ENCODE results near the gene RER1. TPM values are rescaled to one million over a fixed set of nuclear protein-coding genes. Genes with fewer than 3 reads are reported as not detected.

RER1 gene
- total RNA-seq, 1 donor from 2014 or later: 81.9 TPM

- peak; percentile 67 for DNase-seq (ENCODE audit: low spot score)
- intact Hi-C loops (cut with DNase I): no loop called here
These were observed 38.6 kb upstream of the RER1 start for GRCh38 chr1:2352897-2353550.

- intact Hi-C loops (cut with DNase I): no loop called here
- no peak for DNase-seq (ENCODE audit: low spot score)
These were observed 37.8 kb upstream of the RER1 start for GRCh38 chr1:2353551-2354438.

- DNase-seq (ENCODE audit: low spot score): no peak
- intact Hi-C loops (cut with DNase I): no loop called here
These were observed 36.9 kb upstream of the RER1 start for GRCh38 chr1:2354511-2355372.

GRCh38 chr1:2355373-2356261 lies 36.0 kb upstream of the RER1 start:
- intact Hi-C loops (cut with DNase I): no loop called here
- DNase-seq (ENCODE audit: low spot score): no peak

GRCh38 chr1:2356401-2356800 lies 35.2 kb upstream of the RER1 start:
- intact Hi-C loops (cut with DNase I): no loop called here

GRCh38 chr1:2356911-2357845 lies 34.5 kb upstream of the RER1 start:
- DNase-seq (ENCODE audit: low spot score): peak; percentile 57
- intact Hi-C loops (cut with DNase I): no loop called here

More at GRCh38 chr1:2356401-2356800, 35.2 kb upstream of the RER1 start:
- no peak for DNase-seq (ENCODE audit: low spot score)

- intact Hi-C loops (cut with DNase I): no loop called here
- peak; percentile 57 for DNase-seq (ENCODE audit: low spot score)
These were observed 33.6 kb upstream of the RER1 start for GRCh38 chr1:2358072-2358471.

- intact Hi-C loops (cut with DNase I): no loop called here
- DNase-seq (ENCODE audit: low spot score): peak; percentile 59
These were observed 32.7 kb upstream of the RER1 start for GRCh38 chr1:2358651-2359640.

GRCh38 chr1:2360588-2361364 lies 30.9 kb upstream of the RER1 start:
- DNase-seq (ENCODE audit: low spot score): peak; percentile 17
- intact Hi-C loops (cut with DNase I): no loop called here

GRCh38 chr1:2363847-2364513 lies 27.7 kb upstream of the RER1 start:
- intact Hi-C loops (cut with DNase I): no loop called here
- DNase-seq (ENCODE audit: low spot score): no peak

GRCh38 chr1:2368053-2368744 lies 23.4 kb upstream of the RER1 start:
- DNase-seq (ENCODE audit: low spot score): peak; percentile 36
- intact Hi-C loops (cut with DNase I): no loop called here

- peak; percentile 70 for DNase-seq (ENCODE audit: low spot score)
- intact Hi-C loops (cut with DNase I): no loop called here
These were observed 18.8 kb upstream of the RER1 start for GRCh38 chr1:2372551-2373490.

- peak; percentile 63 for DNase-seq (ENCODE audit: low spot score)
These were observed 17.9 kb upstream of the RER1 start for GRCh38 chr1:2373551-2374251.

More at GRCh38 chr1:2373551-2374251, 17.9 kb upstream of the RER1 start:
- intact Hi-C loops (cut with DNase I): no loop called here
